OCI-LY1 (cell line): ENCODE results near the gene LIX1L.

ENCODE experiments used
- EZH2 ChIP-seq: fragments of 200-600 bp; sonication (generic), shearing (Covaris generic); IDR thresholded peaks from 2 replicates; pipeline ENCODE4 v1.8.0; 2017; ENCODE audit warnings: borderline replicate concordance, mixed run types, mild to moderate bottlenecking, antibody characterized with exemption, low read length, moderate library complexity, mixed read lengths
- TF ChIP-seq, protein P1 (sequence below): fragments of 200-600 bp; sonication (generic), shearing (Covaris generic); IDR thresholded peaks from 2 replicates; pipeline ENCODE4 v1.5.1; 2017; ENCODE audit warnings: mild to moderate bottlenecking, antibody characterized with exemption, low read length, moderate library complexity, mixed read lengths

DNA sequence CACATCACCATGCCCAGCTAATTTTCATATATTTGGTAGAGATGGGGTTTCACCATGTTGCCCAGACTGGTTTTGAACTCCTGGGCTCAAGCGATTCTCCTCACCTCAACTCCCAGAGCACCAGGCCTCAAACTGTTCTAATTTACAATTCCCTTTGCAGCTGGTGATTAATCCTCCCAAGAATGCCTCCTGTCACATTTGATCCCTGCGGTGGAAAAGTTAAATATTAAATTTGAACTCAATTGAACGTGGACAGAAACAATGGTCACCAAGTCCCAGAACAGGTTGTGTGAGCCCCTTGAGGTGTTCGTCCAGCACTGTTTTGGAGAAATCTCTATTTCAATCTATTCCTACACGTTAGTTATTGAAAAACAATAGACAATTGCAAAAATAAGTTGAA is 70.2 kb downstream of the LIX1L start:
- no peak for TF ChIP-seq EZH2
- TF ChIP-seq, protein P1, sequence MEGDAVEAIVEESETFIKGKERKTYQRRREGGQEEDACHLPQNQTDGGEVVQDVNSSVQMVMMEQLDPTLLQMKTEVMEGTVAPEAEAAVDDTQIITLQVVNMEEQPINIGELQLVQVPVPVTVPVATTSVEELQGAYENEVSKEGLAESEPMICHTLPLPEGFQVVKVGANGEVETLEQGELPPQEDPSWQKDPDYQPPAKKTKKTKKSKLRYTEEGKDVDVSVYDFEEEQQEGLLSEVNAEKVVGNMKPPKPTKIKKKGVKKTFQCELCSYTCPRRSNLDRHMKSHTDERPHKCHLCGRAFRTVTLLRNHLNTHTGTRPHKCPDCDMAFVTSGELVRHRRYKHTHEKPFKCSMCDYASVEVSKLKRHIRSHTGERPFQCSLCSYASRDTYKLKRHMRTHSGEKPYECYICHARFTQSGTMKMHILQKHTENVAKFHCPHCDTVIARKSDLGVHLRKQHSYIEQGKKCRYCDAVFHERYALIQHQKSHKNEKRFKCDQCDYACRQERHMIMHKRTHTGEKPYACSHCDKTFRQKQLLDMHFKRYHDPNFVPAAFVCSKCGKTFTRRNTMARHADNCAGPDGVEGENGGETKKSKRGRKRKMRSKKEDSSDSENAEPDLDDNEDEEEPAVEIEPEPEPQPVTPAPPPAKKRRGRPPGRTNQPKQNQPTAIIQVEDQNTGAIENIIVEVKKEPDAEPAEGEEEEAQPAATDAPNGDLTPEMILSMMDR, result no peak
